DMS53 treated with DMSO at 0.1 percent for 48 hours (cell line): ENCODE measurements around the gene NPY1R.

Source experiments
- DNase-seq: peaks from one replicate; lab custom pipeline; 2025; ENCODE audit not compliant: unreplicated experiment; lab: John Stamatoyannopoulos, UW

NPY1R gene

DNA sequence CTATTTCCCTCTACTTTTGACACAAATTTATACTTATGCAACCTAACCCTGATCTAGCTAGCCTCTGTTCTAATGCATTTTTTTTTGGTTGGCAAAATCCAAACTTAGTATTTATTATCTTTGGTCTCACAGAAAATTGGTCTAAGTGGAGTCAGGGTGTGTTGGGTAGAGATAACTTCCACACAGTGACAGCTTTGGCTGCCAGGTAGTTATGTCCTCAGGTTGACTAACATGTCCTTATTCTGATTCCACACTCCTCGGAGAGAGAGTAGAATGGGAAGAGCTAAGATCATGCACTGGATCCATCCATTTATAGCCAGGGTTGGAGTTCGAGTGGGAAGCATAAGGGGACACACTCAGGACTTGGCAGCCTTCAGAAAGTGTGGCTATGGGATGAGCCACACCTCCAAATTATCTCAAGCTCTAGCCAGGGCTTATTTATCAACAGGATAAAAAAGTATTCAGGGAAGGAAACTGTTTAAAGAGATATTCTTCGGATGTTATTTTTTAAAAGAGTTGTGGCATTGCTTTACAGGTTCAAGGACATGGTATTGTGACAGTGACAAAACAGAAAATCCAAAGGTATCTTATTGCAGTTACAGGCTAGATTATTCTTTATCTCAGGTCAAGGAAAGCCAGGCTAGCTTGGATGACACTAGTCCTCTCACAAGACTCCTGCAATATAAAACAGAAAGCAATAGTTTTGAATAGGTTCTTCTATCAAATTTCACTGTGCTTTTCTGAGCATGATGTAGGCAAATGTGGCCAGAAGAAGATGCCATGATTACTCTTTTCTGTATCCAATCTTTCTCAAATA lies 51.5 kb downstream of the NPY1R start:
- DNase-seq = no peak

DNA sequence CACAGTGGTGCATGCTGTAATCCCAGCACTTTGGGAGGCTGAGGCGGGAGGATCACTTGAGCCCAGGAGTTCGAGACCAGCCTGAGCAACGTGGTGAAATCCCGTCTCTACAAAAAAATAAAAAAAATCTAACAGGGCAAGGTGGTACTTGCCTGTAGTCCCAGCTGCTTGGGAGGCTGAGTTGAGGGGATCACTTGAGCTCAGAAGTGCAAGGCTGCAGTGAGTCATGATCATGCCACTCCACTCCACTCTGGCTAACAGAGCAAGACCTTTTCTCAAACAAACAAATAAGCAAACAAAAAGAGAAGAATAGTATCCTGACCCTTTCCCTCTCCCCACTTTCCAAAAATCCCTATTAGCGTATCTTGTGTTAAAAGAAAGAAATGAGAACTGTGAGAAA lies 52.7 kb downstream of the NPY1R start:
- DNase-seq = peak; percentile 36

DNA sequence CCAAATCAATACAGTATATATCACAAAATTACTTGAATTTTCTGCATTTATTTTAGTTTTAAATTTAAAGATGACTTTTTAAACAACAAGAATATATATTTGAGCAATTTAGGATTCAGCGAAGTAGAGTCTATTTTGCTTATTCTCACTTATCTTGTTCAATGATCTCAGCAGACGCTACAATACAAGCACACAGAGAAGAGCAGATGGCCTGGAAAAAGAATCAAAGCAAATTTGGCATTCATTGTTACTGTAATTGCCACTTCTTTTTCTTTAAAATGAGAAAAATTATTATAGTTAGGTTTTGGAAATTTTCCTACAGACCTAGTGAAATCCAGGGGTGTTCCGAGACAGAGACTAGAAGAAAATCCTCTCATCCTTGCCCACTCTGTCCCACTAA lies 57.5 kb downstream of the NPY1R start:
- DNase-seq = no peak
